ENCODE results near the gene SLC4A11.

The SLC4A11 gene

GRCh38 chr20:3245711-3246110 is 6.7 kb upstream of the SLC4A11 start:
- DNase-seq = no peak

GRCh38 chr20:3245156-3245555 is 6.2 kb upstream of the SLC4A11 start:
- no peak for DNase-seq

- DNase-seq = no peak
These were observed 5.6 kb upstream of the SLC4A11 start for GRCh38 chr20:3244613-3245012.

GRCh38 chr20:3243718-3244358 is 4.8 kb upstream of the SLC4A11 start:
- DNase-seq = no peak

GRCh38 chr20:3242172-3242692 is 3.2 kb upstream of the SLC4A11 start:
- no peak for DNase-seq

- DNase-seq = no peak
These were observed 1.9 kb upstream of the SLC4A11 start for GRCh38 chr20:3240776-3241363.

- no peak for DNase-seq
These were observed 1.1 kb upstream of the SLC4A11 start for GRCh38 chr20:3239867-3240775.

- DNase-seq = no peak
These were observed 369 bp downstream of the SLC4A11 start for GRCh38 chr20:3238616-3239025.

GRCh38 chr20:3237958-3238615 is 903 bp downstream of the SLC4A11 start:
- no peak for DNase-seq

GRCh38 chr20:3237011-3237957 is 1.7 kb downstream of the SLC4A11 start:
- no peak for DNase-seq

GRCh38 chr20:3235666-3236324 is 3.2 kb downstream of the SLC4A11 start:
- no peak for DNase-seq

GRCh38 chr20:3233991-3234498 is 4.9 kb downstream of the SLC4A11 start:
- DNase-seq = no peak

- DNase-seq = no peak
These were observed 5.6 kb downstream of the SLC4A11 start for GRCh38 chr20:3233131-3233990.

- DNase-seq = no peak
These were observed 7.0 kb downstream of the SLC4A11 start for GRCh38 chr20:3231889-3232588.

GRCh38 chr20:3231116-3231515 is 7.9 kb downstream of the SLC4A11 start:
- no peak for DNase-seq

GRCh38 chr20:3229798-3230197 is 9.2 kb downstream of the SLC4A11 start:
- DNase-seq = no peak

- no peak for DNase-seq
These were observed 9.8 kb downstream of the SLC4A11 start for GRCh38 chr20:3229158-3229557.

GRCh38 chr20:3228750-3229032 is 10.3 kb downstream of the SLC4A11 start:
- no peak for DNase-seq

GRCh38 chr20:3227936-3228749 is 10.8 kb downstream of the SLC4A11 start:
- no peak for DNase-seq
